Mesodermal cell (in vitro differentiated cells): ENCODE results near the gene C1QTNF2.

ENCODE experiments used
- H3K27ac ChIP-seq: 2 replicates; pipeline ENCODE4 v1.7.0; 2013; ENCODE audit warnings: mild to moderate bottlenecking, low read depth, low read length, moderate library complexity; ENCODE audit not compliant: severe bottlenecking
- H3K36me3 ChIP-seq: 2 replicates; pipeline ENCODE4 v1.7.1; 2013; ENCODE audit warnings: mild to moderate bottlenecking, low read length, moderate library complexity; ENCODE audit not compliant: control insufficient read depth, insufficient read depth
- H3K4me1 ChIP-seq: one replicate; pipeline ENCODE4 v1.7.1; 2013; ENCODE audit warnings: mild to moderate bottlenecking, low read length; ENCODE audit not compliant: insufficient read depth, control insufficient read depth, poor library complexity, severe bottlenecking
- H3K4me3 ChIP-seq: 2 replicates; pipeline ENCODE4 v1.7.0; 2013; ENCODE audit warnings: low read length, control low read depth, mild to moderate bottlenecking; ENCODE audit not compliant: insufficient read depth, poor library complexity, severe bottlenecking; ENCODE audit errors: extremely low read depth
- H3K9me3 ChIP-seq: 2 replicates; pipeline ENCODE4 v1.7.1; 2013; ENCODE audit warnings: mild to moderate bottlenecking, low read length, moderate library complexity; ENCODE audit not compliant: control insufficient read depth
- WGBS, 2 experiments: methylation state at CpG; one replicate each; pipeline ENCODE4 v1.1.5; 2013; ENCODE audit warnings: missing lambda C conversion rate in 2 of 2; ENCODE audit not compliant: insufficient coverage in 2 of 2; 5-methylcytosine and 5-hydroxymethylcytosine counted together

The C1QTNF2 gene

GRCh38 chr5:160303690-160304089 is 66.7 kb downstream of the C1QTNF2 start:
- Histone ChIP-seq H3K4me3 (no peak overlapping the region), H3K4me1 (peaks cover 14% of the 10 kb centered on the region), H3K36me3 (peaks cover 59% of the 10 kb centered on the region), H3K27ac (no peak overlapping the region), H3K9me3 (no peaks in the 10 kb centered on the region)
- WGBS, 2 experiments = 94% methylated on average over 3 of the region's 3 CpGs; no CpG with 5 or more reads in 1 of the 2 experiments

- Histone ChIP-seq H3K4me1 (peaks cover 10% of the 10 kb centered on the region), H3K9me3 (no peaks in the 10 kb centered on the region), H3K36me3 (peaks cover 27% of the 10 kb centered on the region), H3K27ac (no peak overlapping the region), H3K4me3 (no peak overlapping the region)
- 96 to 97% methylated on average over 7 to 9 of the region's 10 CpGs for WGBS, 2 experiments
Observed at GRCh38 chr5:160298189-160298588, 72.2 kb downstream of the C1QTNF2 start.

- 77 to 92% methylated on average over 4 to 5 of the region's 5 CpGs for WGBS, 2 experiments
- Histone ChIP-seq H3K9me3 (no peaks in the 10 kb centered on the region), H3K4me3 (no peak overlapping the region), H3K27ac (no peak overlapping the region), H3K36me3 (peaks cover 27% of the 10 kb centered on the region), H3K4me1 (peaks cover 10% of the 10 kb centered on the region)
Observed at GRCh38 chr5:160297776-160298175, 72.7 kb downstream of the C1QTNF2 start.
